ENCODE data around the gene SPAG7.
A peak's percentile ranks its signal among the peaks of the same experiment; 100 is the strongest.

Gene SPAG7

GRCh38 chr17:4999430-5000093 lies 31.9 kb upstream of the SPAG7 start:
- CTCF ChIA-PET: interaction anchor here (0.7 to 1.9 kb wide), 5 partner anchors 8 to 21 kb away, joined by 3 to 7 read pairs (median 4); partner anchors contain the start of gene CAMTA2
- Histone ChIP-seq H3K27ac (ENCODE audit: extremely low read depth, low read depth, low read length) (0 out of 2 replicates have a peak overlapping the region, but pooled peaks have one; percentile 77), H3K9me3 (ENCODE audit: control insufficient read depth, insufficient read depth, low read depth, low read length) (no peaks in the 10 kb centered on the region), H3K4me3 (ENCODE audit: low read depth, low read length) (no peak overlapping the region; the same call in 1 of the 2 replicates), H3K4me1 (ENCODE audit: control insufficient read depth, insufficient read depth, low read length) (peaks cover 14% of the 10 kb centered on the region), H3K36me3 (ENCODE audit: control insufficient read depth in 2 of 2, insufficient read depth in 1 of 2, low read length in 2 of 2) (peaks cover 20 to 40% of the 10 kb centered on the region in 2 experiments; a peak in 2 of 3 replicates)
- POLR2A ChIA-PET: interaction anchor here (1.4 kb wide), 1 partner anchor 13 kb away, joined by 3 read pairs; no protein-coding TSS in a partner anchor
- TF ChIP-seq ZNF529 (tag by site-specific recombination; IDR thresholded peaks at IDR 0.05; ENCODE audit: insufficient replicate concordance) (no peak), ZNF366 (tag by site-specific recombination; conservative IDR thresholded peaks at IDR 0.05) (0 out of 2 replicates have a peak, but pooled peaks have one; percentile 23), GLI2 (tag by site-specific recombination; IDR thresholded peaks at IDR 0.05; ENCODE audit: borderline replicate concordance, low read depth) (no peak)
- TF ChIP-seq, protein P1, sequence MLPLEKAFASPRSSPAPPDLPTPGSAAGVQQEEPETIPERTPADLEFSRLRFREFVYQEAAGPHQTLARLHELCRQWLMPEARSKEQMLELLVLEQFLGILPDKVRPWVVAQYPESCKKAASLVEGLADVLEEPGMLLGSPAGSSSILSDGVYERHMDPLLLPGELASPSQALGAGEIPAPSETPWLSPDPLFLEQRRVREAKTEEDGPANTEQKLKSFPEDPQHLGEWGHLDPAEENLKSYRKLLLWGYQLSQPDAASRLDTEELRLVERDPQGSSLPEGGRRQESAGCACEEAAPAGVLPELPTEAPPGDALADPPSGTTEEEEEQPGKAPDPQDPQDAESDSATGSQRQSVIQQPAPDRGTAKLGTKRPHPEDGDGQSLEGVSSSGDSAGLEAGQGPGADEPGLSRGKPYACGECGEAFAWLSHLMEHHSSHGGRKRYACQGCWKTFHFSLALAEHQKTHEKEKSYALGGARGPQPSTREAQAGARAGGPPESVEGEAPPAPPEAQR (tag by site-specific recombination; IDR thresholded peaks at IDR 0.05): no peak

GRCh38 chr17:4998732-4999429 lies 31.3 kb upstream of the SPAG7 start:
- Histone ChIP-seq H3K27ac (ENCODE audit: extremely low read depth, low read depth, low read length) (peak overlapping the region; percentile 77; the same call in 1 of the 2 replicates), H3K4me1 (ENCODE audit: control insufficient read depth, insufficient read depth, low read length) (peaks cover 14% of the 10 kb centered on the region), H3K36me3 (ENCODE audit: control insufficient read depth in 2 of 2, insufficient read depth in 1 of 2, low read length in 2 of 2) (peaks cover 13 to 34% of the 10 kb centered on the region in 2 experiments; a peak in 2 of 3 replicates), H3K4me3 (ENCODE audit: low read depth, low read length) (peak overlapping the region; percentile 65), H3K9me3 (ENCODE audit: control insufficient read depth, insufficient read depth, low read depth, low read length) (no peaks in the 10 kb centered on the region)
- CTCF ChIA-PET: interaction anchor here (0.6 to 3.1 kb wide), 6 partner anchors 7 to 209 kb away, joined by 3 to 21 read pairs (median 4); partner anchors contain the start of gene CAMTA2
- POLR2A ChIA-PET: interaction anchor here (0.7 to 2.5 kb wide), 5 partner anchors 8 to 59 kb away, joined by 3 to 27 read pairs (median 19); partner anchors contain the start of genes CAMTA2, RNF167, SLC25A11 and SPAG7
- TF ChIP-seq EGR2 (tag by site-specific recombination; IDR thresholded peaks at IDR 0.05; ENCODE audit: low read depth) (peak; percentile 38; the same call in 1 of the 2 replicates), ZBTB44 (tag by site-specific recombination; IDR thresholded peaks at IDR 0.05) (no peak), INSM2 (tag by site-specific recombination; IDR thresholded peaks at IDR 0.05) (no peak), ZNF549 (tag by site-specific recombination; IDR thresholded peaks at IDR 0.05) (no peak), ZFP37 (tag by site-specific recombination; IDR thresholded peaks at IDR 0.05) (no peak), ZBTB20 (tag by site-specific recombination; IDR thresholded peaks at IDR 0.05) (peak; percentile 78), KLF7 (tag by site-specific recombination; IDR thresholded peaks at IDR 0.05; ENCODE audit: borderline replicate concordance) (no peak), ZFHX2 (tag by site-specific recombination; conservative IDR thresholded peaks at IDR 0.05) (peak; percentile 54), ZNF677 (tag by site-specific recombination; IDR thresholded peaks at IDR 0.05) (no peak), ZNF423 (tag by site-specific recombination; IDR thresholded peaks at IDR 0.05) (no peak), ZNF513 (tag by site-specific recombination; IDR thresholded peaks at IDR 0.05) (no peak), ZNF404 (tag by site-specific recombination; IDR thresholded peaks at IDR 0.05) (no peak), ZNF2 (tag by site-specific recombination; IDR thresholded peaks at IDR 0.05) (no peak), PRDM10 (tag by site-specific recombination; IDR thresholded peaks at IDR 0.05) (no peak), HOXA7 (CRISPR knock-in tag; IDR thresholded peaks at IDR 0.05; ENCODE audit: borderline replicate concordance) (no peak)
